Nephron progenitor cell (in vitro differentiated cells): Measurements from ENCODE around the gene TMPO.
"Not testable (repeated sequence)": the region's sequence is repeated elsewhere in the genome, so short reads cannot be mapped to it uniquely, and the experiment has no call there.

ENCODE experiments used
- DNase-seq: peaks from one replicate; pipeline ENCODE4 v3.0.0; 2021
- H3K27ac Mint-ChIP-seq: 2 replicates; pipeline ENCODE4 v1.8.0; 2021; ENCODE audit warnings: mild to moderate bottlenecking, moderate library complexity, mixed read lengths
- H3K27me3 Mint-ChIP-seq: 2 replicates; pipeline ENCODE4 v1.8.0; 2021; ENCODE audit warnings: mild to moderate bottlenecking, low read depth, mixed read lengths; ENCODE audit not compliant: poor library complexity
- H3K36me3 Mint-ChIP-seq: 2 replicates; pipeline ENCODE4 v1.8.0; 2021; ENCODE audit warnings: low read depth, mixed read lengths
- H3K4me1 Mint-ChIP-seq: 2 replicates; pipeline ENCODE4 v1.8.0; 2021; ENCODE audit warnings: mixed read lengths
- H3K4me3 Mint-ChIP-seq: 2 replicates; pipeline ENCODE4 v1.8.0; 2021; ENCODE audit warnings: mild to moderate bottlenecking, moderate library complexity, mixed read lengths
- H3K9me3 Mint-ChIP-seq: 2 replicates; pipeline ENCODE4 v1.8.0; 2021; ENCODE audit warnings: mild to moderate bottlenecking, moderate library complexity, mixed read lengths
- TF ChIP-seq, protein P1 (sequence below): fragments of 200-600 bp; sonication (generic); IDR thresholded peaks from 2 replicates; pipeline ENCODE4 v1.5.0; 2021; ENCODE audit warnings: antibody characterized with exemption

TMPO gene

DNA sequence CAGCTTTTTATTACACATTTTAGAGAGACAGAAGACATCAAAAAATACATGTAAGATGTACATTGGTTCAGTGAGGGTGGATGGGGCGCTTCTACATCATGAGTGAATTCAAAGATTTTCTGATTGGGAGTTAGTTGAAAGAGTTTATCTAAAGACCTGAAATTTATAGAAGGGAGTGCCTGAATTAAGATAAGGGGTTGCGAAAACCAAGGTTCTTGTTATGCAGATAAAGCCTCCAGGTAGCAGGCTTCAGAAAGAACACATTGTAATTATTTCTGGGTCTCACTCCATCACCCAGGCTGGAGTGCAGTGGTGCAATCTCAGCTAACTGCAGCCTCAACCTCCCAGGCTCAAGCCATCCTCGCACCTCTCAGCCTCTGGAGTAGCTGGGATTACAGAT lies 26.2 kb upstream of the TMPO start:
- TF ChIP-seq, protein P1, sequence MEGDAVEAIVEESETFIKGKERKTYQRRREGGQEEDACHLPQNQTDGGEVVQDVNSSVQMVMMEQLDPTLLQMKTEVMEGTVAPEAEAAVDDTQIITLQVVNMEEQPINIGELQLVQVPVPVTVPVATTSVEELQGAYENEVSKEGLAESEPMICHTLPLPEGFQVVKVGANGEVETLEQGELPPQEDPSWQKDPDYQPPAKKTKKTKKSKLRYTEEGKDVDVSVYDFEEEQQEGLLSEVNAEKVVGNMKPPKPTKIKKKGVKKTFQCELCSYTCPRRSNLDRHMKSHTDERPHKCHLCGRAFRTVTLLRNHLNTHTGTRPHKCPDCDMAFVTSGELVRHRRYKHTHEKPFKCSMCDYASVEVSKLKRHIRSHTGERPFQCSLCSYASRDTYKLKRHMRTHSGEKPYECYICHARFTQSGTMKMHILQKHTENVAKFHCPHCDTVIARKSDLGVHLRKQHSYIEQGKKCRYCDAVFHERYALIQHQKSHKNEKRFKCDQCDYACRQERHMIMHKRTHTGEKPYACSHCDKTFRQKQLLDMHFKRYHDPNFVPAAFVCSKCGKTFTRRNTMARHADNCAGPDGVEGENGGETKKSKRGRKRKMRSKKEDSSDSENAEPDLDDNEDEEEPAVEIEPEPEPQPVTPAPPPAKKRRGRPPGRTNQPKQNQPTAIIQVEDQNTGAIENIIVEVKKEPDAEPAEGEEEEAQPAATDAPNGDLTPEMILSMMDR: no peak
- Mint-ChIP-seq H3K36me3 (no peaks in the 10 kb centered on the region), H3K27me3 (peaks cover 3% of the 10 kb centered on the region), H3K27ac (no peak overlapping the region), H3K4me1 (peaks cover 33% of the 10 kb centered on the region), H3K4me3 (no peak overlapping the region), H3K9me3 (peaks cover 15% of the 10 kb centered on the region)
- no peak for DNase-seq

DNA sequence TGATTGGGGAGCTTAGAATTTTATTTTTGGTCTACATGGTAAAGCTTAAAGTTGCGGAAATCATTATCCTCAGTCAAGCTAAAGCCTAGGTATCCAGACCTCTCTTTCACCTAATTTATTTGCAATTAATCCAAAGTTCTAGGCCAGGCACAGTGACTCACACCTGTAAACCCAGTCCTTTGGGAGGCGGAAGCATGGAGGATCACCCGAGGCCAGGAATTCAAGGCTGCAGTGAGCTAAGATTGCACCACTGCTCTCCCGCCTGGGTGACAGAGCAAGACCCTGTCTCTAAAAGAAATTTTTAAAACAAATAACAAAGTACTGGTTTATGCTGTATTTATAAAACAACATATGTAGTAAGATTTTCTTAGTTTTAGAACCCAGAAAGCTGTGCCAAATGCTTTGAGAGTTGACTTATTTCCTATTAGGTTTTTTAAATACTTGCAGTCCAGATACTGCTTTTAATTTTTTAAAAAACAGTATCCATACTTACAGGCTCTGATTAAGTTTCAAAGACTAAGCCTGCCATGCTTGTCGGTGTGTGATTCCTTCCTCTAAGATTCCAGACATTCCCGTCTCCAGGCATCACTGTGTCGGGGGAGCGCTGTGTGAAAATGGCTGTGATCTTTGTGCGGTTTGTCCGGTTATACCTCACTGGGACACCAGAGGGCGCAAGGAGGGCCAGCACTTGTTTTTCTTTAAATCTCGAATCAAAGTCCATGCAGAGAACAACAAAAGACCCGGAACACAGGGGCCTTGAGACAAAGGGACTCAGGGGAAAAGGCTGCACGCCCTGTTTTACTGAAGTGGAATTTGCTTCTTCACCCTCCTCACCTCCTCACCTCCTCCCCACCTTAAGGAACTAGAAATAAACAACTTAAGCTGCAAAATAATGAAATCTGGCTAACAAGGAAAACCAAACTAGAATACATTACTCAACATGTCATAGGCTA lies 24.6 kb upstream of the TMPO start:
- Mint-ChIP-seq H3K9me3 (peaks cover 2% of the 10 kb centered on the region), H3K4me3 (peak overlapping the region; percentile 30), H3K27ac (peak overlapping the region; percentile 97), H3K27me3 (no peaks in the 10 kb centered on the region), H3K4me1 (peaks cover 32% of the 10 kb centered on the region), H3K36me3 (no peaks in the 10 kb centered on the region)
- TF ChIP-seq, protein P1: peak; percentile 81
- DNase-seq: peak; percentile 89

DNA sequence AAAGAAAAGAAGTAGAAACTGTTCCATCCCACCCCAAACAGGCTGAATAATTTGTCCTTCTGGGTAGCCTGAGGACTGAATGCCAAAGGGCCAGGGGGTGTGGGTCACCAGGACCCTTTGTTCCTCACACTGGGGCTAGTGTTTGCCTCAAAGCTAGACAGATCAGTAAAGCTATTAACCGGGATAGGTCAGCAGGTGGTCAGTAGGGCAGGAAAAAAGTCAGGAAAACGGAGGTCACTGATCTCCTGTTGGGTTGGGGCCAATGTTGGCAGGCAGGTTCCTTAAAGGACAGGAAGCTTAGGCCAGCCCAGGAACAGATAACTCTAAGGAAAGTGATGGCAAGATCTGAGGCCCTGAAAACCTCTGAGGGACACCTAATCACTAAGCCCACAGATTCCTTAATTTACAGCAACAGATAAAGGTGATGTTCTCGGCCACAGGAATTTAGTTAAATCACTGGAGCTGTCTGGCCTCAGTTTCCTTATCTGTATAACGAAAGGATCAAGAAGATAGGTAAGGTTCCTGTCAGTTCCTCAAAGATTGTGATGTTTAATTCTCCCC lies 22.7 kb upstream of the TMPO start:
- H3K9me3 Mint-ChIP-seq: no peaks in the 10 kb centered on the region
- no peak overlapping the region for H3K27ac Mint-ChIP-seq
- H3K36me3 Mint-ChIP-seq: no peaks in the 10 kb centered on the region
- TF ChIP-seq, protein P1: no peak
- no peak for DNase-seq
- no peaks in the 10 kb centered on the region for H3K27me3 Mint-ChIP-seq
- peaks cover 32% of the 10 kb centered on the region for H3K4me1 Mint-ChIP-seq
- H3K4me3 Mint-ChIP-seq: no peak overlapping the region

GRCh38 chr12:98501266-98501629 lies 14.1 kb upstream of the TMPO start:
- Mint-ChIP-seq H3K27me3 (peaks cover 17% of the 10 kb centered on the region), H3K4me1 (peaks cover 11% of the 10 kb centered on the region), H3K9me3 (peaks cover 12% of the 10 kb centered on the region), H3K4me3 (peak overlapping the region; percentile 95)
- not testable (repeated sequence) for DNase-seq, H3K36me3 Mint-ChIP-seq, H3K27ac Mint-ChIP-seq

DNA sequence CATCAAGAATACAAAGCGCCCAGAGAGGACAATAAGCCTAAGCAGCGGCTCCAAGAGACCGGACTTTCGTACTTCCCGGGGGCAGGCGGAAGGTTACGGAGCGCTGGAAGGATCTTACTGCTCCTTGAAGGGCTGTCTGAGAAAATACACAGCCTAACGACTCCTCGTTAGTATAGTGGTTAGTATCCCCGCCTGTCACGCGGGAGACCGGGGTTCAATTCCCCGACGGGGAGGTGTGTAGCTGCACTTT lies 12.1 kb upstream of the TMPO start:
- peak; percentile 90 for DNase-seq
- TF ChIP-seq, protein P1: no peak
- peaks cover 11% of the 10 kb centered on the region for H3K4me1 Mint-ChIP-seq
- no peaks in the 10 kb centered on the region for H3K36me3 Mint-ChIP-seq
- H3K4me3 Mint-ChIP-seq: peak overlapping the region; percentile 95
- H3K27me3 Mint-ChIP-seq: peaks cover 17% of the 10 kb centered on the region
- H3K27ac Mint-ChIP-seq: peak overlapping the region; percentile 99
- peaks cover 12% of the 10 kb centered on the region for H3K9me3 Mint-ChIP-seq

DNA sequence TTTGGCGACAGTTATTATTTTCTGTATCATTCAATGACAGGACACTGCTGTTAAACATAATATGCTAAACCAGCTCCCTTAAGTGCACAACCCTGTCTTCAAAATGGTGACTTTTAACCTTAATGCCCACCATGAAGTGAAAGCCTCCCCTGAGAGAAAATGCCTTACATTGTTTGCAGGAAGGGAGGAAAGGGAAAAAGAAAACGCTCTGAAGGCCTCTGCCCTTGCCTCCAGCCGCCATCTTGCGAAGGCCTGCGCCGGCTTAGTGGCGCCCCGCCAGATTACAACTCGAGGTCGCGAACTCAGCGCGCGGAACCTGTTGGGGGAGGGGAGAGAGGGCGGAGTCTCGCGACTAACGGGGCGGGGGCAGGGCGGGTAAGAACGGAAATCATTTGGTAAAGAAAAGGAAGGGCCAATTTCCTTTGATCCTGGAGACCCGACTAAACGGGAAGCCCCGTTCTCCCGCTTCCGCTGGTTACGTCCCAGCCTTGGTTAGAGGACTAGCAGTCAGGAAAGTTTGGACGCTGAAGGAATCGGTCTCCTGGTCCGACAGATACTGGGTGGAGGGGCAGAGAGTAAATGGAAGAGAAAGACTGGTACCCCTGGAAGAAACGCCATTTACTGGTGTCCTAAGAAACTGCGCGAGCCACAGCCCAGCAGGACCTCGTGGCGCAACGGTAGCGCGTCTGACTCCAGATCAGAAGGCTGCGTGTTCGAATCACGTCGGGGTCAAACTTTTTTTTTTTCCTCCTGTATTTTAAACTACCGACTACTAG lies 11.6 kb upstream of the TMPO start:
- Mint-ChIP-seq H3K4me3 (peak overlapping the region; percentile 95), H3K27me3 (peaks cover 17% of the 10 kb centered on the region), H3K4me1 (peaks cover 11% of the 10 kb centered on the region), H3K9me3 (peaks cover 12% of the 10 kb centered on the region), H3K36me3 (no peaks in the 10 kb centered on the region), H3K27ac (peak overlapping the region; percentile 99)
- TF ChIP-seq, protein P1: no peak
- peak; percentile 89 for DNase-seq
